ENCODE results near the gene KMT5C.

The KMT5C gene

GRCh38 chr19:55384920-55385723 lies 45.4 kb downstream of the KMT5C start:
- DNase-seq (ENCODE audit: low spot score): peak; percentile 85
- FAIRE-seq: no peak

GRCh38 chr19:55385724-55386492 lies 46.2 kb downstream of the KMT5C start, which contains the start of gene RPL28:
RPL28 (plus strand) TSS chr19:55385932; CDS start chr19:55386358, 426 bp downstream.
- FAIRE-seq: peak; percentile 55
- DNase-seq (ENCODE audit: low spot score): peak; percentile 96

GRCh38 chr19:55386493-55386971 lies 46.9 kb downstream of the KMT5C start:
- DNase-seq (ENCODE audit: low spot score) (no peak), FAIRE-seq (no peak)

- FAIRE-seq: no peak
Measured at GRCh38 chr19:55387736-55388497, 48.2 kb downstream of the KMT5C start.

GRCh38 chr19:55389386-55390317 lies 50.0 kb downstream of the KMT5C start:
- FAIRE-seq (no peak), DNase-seq (ENCODE audit: low spot score) (no peak)

More at GRCh38 chr19:55387736-55388497, 48.2 kb downstream of the KMT5C start:
- DNase-seq (ENCODE audit: low spot score): no peak

GRCh38 chr19:55390461-55390880 lies 50.8 kb downstream of the KMT5C start:
- FAIRE-seq (no peak), DNase-seq (ENCODE audit: low spot score) (no peak)

- FAIRE-seq (no peak), DNase-seq (ENCODE audit: low spot score) (no peak)
Measured at GRCh38 chr19:55391191-55391670, 51.6 kb downstream of the KMT5C start.

GRCh38 chr19:55391702-55392615 lies 52.3 kb downstream of the KMT5C start:
- no peak for DNase-seq (ENCODE audit: low spot score)
- no peak for FAIRE-seq

GRCh38 chr19:55392820-55393761 lies 53.4 kb downstream of the KMT5C start:
- FAIRE-seq (no peak), DNase-seq (ENCODE audit: low spot score) (no peak)
